Heart right ventricle (tissue), 16 donors: Measurements from ENCODE around the gene PTBP1. TPM values are rescaled to one million over a fixed set of nuclear protein-coding genes. Genes with fewer than 3 reads are reported as not detected.
A peak's percentile ranks its signal among the peaks of the same experiment; 100 is the strongest.
"Not testable (repeated sequence)": the region's sequence is repeated elsewhere in the genome, so short reads cannot be mapped to it uniquely, and the experiment has no call there.

Source experiments
- ATAC-seq, 8 donors: fragments of 200-7000 bp; cut with Tn5 transposase; one replicate each; pipeline ENCODE4 v1.9.1; 2020; ENCODE audit warnings: mild to moderate bottlenecking in 8 of 8, moderate library complexity in 8 of 8, moderate number of reproducible peaks in 1 of 8
- DNase-seq, 2 donors: peaks; one replicate each; pipeline ENCODE4 v3.0.0-alpha.2; 2020
- H3K27ac ChIP-seq, 10 donors: fragments of 200-600 bp; sonication (generic) in 2 of 10; one replicate each; pipeline versions ENCODE4 v1.5.0 to v1.8.0; 2020 to 2022; ENCODE audit warnings: mild to moderate bottlenecking in 3 of 10
- H3K27me3 ChIP-seq, 7 donors: fragments of 200-600 bp; one replicate each; pipeline ENCODE4 v1.8.0; 2021 to 2022; ENCODE audit warnings: mild to moderate bottlenecking in 2 of 7
- H3K36me3 ChIP-seq, 9 donors: fragments of 200-600 bp; sonication (generic) in 1 of 9; one replicate each; pipeline versions ENCODE4 v1.5.0 to v1.8.0; 2020 to 2022; ENCODE audit warnings: mild to moderate bottlenecking in 2 of 9
- H3K4me1 ChIP-seq, 9 donors: fragments of 200-600 bp; sonication (generic) in 1 of 9; one replicate each; pipeline versions ENCODE4 v1.5.0 to v1.8.0; 2020 to 2022; ENCODE audit warnings: mild to moderate bottlenecking in 4 of 9
- H3K4me3 ChIP-seq, 10 donors: fragments of 200-600 bp; sonication (generic) in 2 of 10; one replicate each; pipeline versions ENCODE4 v1.5.0 to v1.8.0; 2020 to 2022; ENCODE audit warnings: mild to moderate bottlenecking in 7 of 10, moderate library complexity in 2 of 10
- H3K9me3 ChIP-seq, 11 donors: fragments of 200-600 bp in 10 of 11; sonication (generic) in 2 of 11; one replicate each; pipeline versions ENCODE4 v1.5.0 to v1.8.0; 2013 to 2022; ENCODE audit warnings: mild to moderate bottlenecking in 2 of 11, control low read depth in 1 of 11, moderate library complexity in 1 of 11
- CTCF ChIP-seq, 9 donors: fragments of 200-600 bp; sonication (generic) in 2 of 9; IDR thresholded peaks; one replicate each; pipeline versions ENCODE4 v1.5.0 to v1.8.0; 2021 to 2022; ENCODE audit warnings: antibody characterized with exemption in 9 of 9, mild to moderate bottlenecking in 5 of 9, moderate library complexity in 1 of 9
- WGBS, 2 donors: extraction: QIAGEN DNeasy Blood & Tissue Kit; methylation state at CpG; one replicate each; pipeline ENCODE4 v1.1.7; 2013; ENCODE audit warnings: inconsistent platforms in 1 of 2; 5-methylcytosine and 5-hydroxymethylcytosine counted together
- intact Hi-C, 10 donors: fragments of 100-400 bp; cut with DNase I; formaldehyde crosslinking; loops; one replicate each; pipeline versions ENCODE4 v1.11.1 to v1.14.2; 2022
- polyA plus RNA-seq, 2 donors: library from polyadenylated mRNA; stranded (reverse); fragments of 200-250 nt; gene quantifications; one replicate each; pipeline ENCODE4 v1.2.3, GENCODE V29; 2013
- total RNA-seq, 10 donors: library from RNA; stranded (reverse); fragmentation: NEBNext Ultra II Directional in 3 of 10; extraction: Animal tissue kit (Norgen Biotek cat#: 25700) in 3 of 10; gene quantifications; one replicate each; pipeline versions ENCODE4 v1.2.1 to v1.2.4, GENCODE V29; 2021 to 2023
- donor health status: Arrhythmogenic right ventricular cardiomyopathy.
- donor health status: ischemic (EF 13 %, LVEDD 7.1; RV severe dilation, severe dysfunction).
- donor health status: healthy with polysubstance abuse.
- donor health status: DM: no; HTN: yes; CAD: no.
- donor health status: DM: no; HTN: no; CAD: no.
- donor health status: ischemic (EF 25% LVEDD 6.9; RV normal size, moderate dysfunction).
- donor health status: ischemic (EF 25% LVEDD 5.7; RV mildly dilated, moderate dysfunction).
- donor health status: healthy.
- donor health status: DM: yes; HTN: yes; CAD: no.
- donor health status: Ischemic cardiomyopathy.
- donor health status: ischemic (EF 35%, LVEDD 5.7; RV mildly dilated, moderate dysfunction).
- donor health status: nonischemic (EF 11% LVEDD 7.7; RV severe dilation, severe dysfunction).
- donor health status: DM: yes; HTN: yes; CAD: no.
- donor health status: PGD.
- donor health status: ischemic (EF 29% LVEDD 5.4; RV normal size, mild dysfunction).
- donor health status: nonischemic (EF 23%, LVEDD 6.1; RV moderate dilation, normal function).

PTBP1 gene
- total and polyA plus RNA-seq, 12 donors = 46.2 to 106 (median 56.8) TPM

GRCh38 chr19:831407-832369 lies 34.4 kb downstream of the PTBP1 start:
- WGBS, 2 donors = 64 to 66% methylated on average over 32 to 38 of the region's 38 CpGs
- Histone ChIP-seq H3K4me1 (peaks cover 0 to 7% (median 0%) of the 10 kb centered on the region in 9 donors), H3K9me3 (no peaks in the 10 kb centered on the region), H3K27ac (no peak overlapping the region), H3K4me3 (no peak overlapping the region), H3K36me3 (no peaks in the 10 kb centered on the region), H3K27me3 (peaks cover 0 to 43% (median 32%) of the 10 kb centered on the region in 7 donors)
- no peak for ATAC-seq
- no peak for TF ChIP-seq CTCF (IDR thresholded peaks at IDR 0.05)
- intact Hi-C loops = loop anchor here in 1 of 10 donors (10.0 kb wide), 1 partner anchor 77 kb away; the partner anchor contains the start of gene MISP
- DNase-seq = no peak

GRCh38 chr19:834216-834615 lies 37.0 kb downstream of the PTBP1 start:
- intact Hi-C loops = loop anchor here in 1 of 10 donors (10.0 kb wide), 1 partner anchor 79 kb away; the partner anchor contains the start of gene MISP
- 47 to 61% methylated on average over 24 of the region's 24 CpGs for WGBS, 2 donors
- DNase-seq (no peak), ATAC-seq (peak in 3 of 8 donors; percentile 24 to 60 (median 35))
- Histone ChIP-seq H3K36me3 (no peaks in the 10 kb centered on the region), H3K27ac (no peak overlapping the region), H3K27me3 (peaks cover 0 to 50% (median 42%) of the 10 kb centered on the region in 7 donors), H3K4me3 (no peak overlapping the region), H3K4me1 (peaks cover 0 to 6% (median 0%) of the 10 kb centered on the region in 9 donors), H3K9me3 (no peaks in the 10 kb centered on the region)
- TF ChIP-seq CTCF (IDR thresholded peaks at IDR 0.05) = no peak

GRCh38 chr19:835210-835810 lies 38.1 kb downstream of the PTBP1 start:
- H3K4me3 ChIP-seq = no peak overlapping the region
- peaks cover 0 to 50% (median 39%) of the 10 kb centered on the region in 7 donors for H3K27me3 ChIP-seq
- WGBS, 2 donors = 74 to 75% methylated on average over 36 of the region's 36 CpGs
- no peaks in the 10 kb centered on the region for H3K9me3 ChIP-seq
- TF ChIP-seq CTCF (IDR thresholded peaks at IDR 0.05) = no peak
- peaks cover 0 to 12% (median 0%) of the 10 kb centered on the region in 9 donors for H3K4me1 ChIP-seq
- no peak overlapping the region for H3K27ac ChIP-seq
- H3K36me3 ChIP-seq = no peaks in the 10 kb centered on the region
- ATAC-seq = peak in 2 of 8 donors; percentile 48 to 51
- no peak for DNase-seq
- intact Hi-C loops = loop anchor here in 1 of 10 donors (10.0 kb wide), 1 partner anchor 81 kb away; the partner anchor contains the start of gene MISP

- H3K9me3 ChIP-seq = no peaks in the 10 kb centered on the region
- H3K27ac ChIP-seq = no peak within 1 kb of the TSS
- TF ChIP-seq CTCF (IDR thresholded peaks at IDR 0.05) = no peak
- H3K27me3 ChIP-seq = peaks cover 9 to 67% (median 53%) of the 10 kb centered on the region in 7 donors
- 65 to 72% methylated on average over 24 of the region's 24 CpGs for WGBS, 2 donors
- intact Hi-C loops = no loop called here
- peaks cover 7 to 29% (median 11%) of the 10 kb centered on the region in 9 donors for H3K4me1 ChIP-seq
- H3K4me3 ChIP-seq = no peak within 1 kb of the TSS
- ATAC-seq = no peak
- no peaks in the 10 kb centered on the region for H3K36me3 ChIP-seq
- DNase-seq = no peak
Observed at GRCh38 chr19:840519-841206, 43.4 kb downstream of the PTBP1 start, which contains the start of gene PRTN3. PRTN3 (plus strand) TSS chr19:840999; CDS start chr19:841009, 10 bp downstream.

- DNase-seq, H3K36me3 ChIP-seq, H3K27ac ChIP-seq, H3K9me3 ChIP-seq, H3K4me3 ChIP-seq, ATAC-seq, intact Hi-C loops: not testable (repeated sequence)
- 80 to 86% methylated on average over 7 of the region's 7 CpGs for WGBS, 2 donors
- Histone ChIP-seq H3K27me3 (peaks cover 9 to 72% (median 61%) of the 10 kb centered on the region in 7 donors), H3K4me1 (peaks cover 9 to 34% (median 13%) of the 10 kb centered on the region in 9 donors)
Observed at GRCh38 chr19:842802-843179, 45.5 kb downstream of the PTBP1 start.
